ENCODE measurements around the gene BSND. TPM values are rescaled to one million over a fixed set of nuclear protein-coding genes. Genes with fewer than 3 reads are reported as not detected.

The BSND gene
- total RNA-seq, 2 donors from 2014 or later = 0.13 to 0.20 TPM

- 90 to 92% methylated on average over 2 to 4 of the region's 4 CpGs for WGBS, 2 experiments (ENCODE audit: insufficient coverage in 1 of 2, insufficient read length in 1 of 2)
- no peak overlapping the region for H3K27ac Mint-ChIP-seq
Measured at GRCh38 chr1:54972436-54972835, 26.3 kb upstream of the BSND start.

GRCh38 chr1:54973205-54973921 lies 25.4 kb upstream of the BSND start:
- no peak overlapping the region for H3K9ac ChIP-seq (ENCODE audit: extremely low read depth, low read length, poor library complexity, severe bottlenecking)
- H3K4me1 ChIP-seq (ENCODE audit: control insufficient read depth, insufficient read depth, low read length) = no peaks in the 10 kb centered on the region
- TF ChIP-seq CTCF (conservative IDR thresholded peaks at IDR 0.05) = peak; percentile 69
- H3K27ac ChIP-seq (ENCODE audit: low read depth, low read length) = no peak overlapping the region
- no peaks in the 10 kb centered on the region for H3K36me3 Mint-ChIP-seq (ENCODE audit: low read depth)
- H3K9me3 Mint-ChIP-seq = no peaks in the 10 kb centered on the region
- peaks cover 10% of the 10 kb centered on the region for H3K4me1 Mint-ChIP-seq
- H3K27me3 Mint-ChIP-seq (ENCODE audit: insufficient read depth) = peaks cover 9% of the 10 kb centered on the region
- H3K36me3 ChIP-seq (ENCODE audit: control insufficient read depth, insufficient read depth, low read length) = no peaks in the 10 kb centered on the region
- DNase-seq = peak; percentile 79
- no peak overlapping the region for H3K27ac Mint-ChIP-seq
- no peak overlapping the region for H3K4me3 Mint-ChIP-seq
- 54 to 58% methylated on average over 3 to 5 of the region's 5 CpGs for WGBS, 2 experiments (ENCODE audit: insufficient coverage in 1 of 2, insufficient read length in 1 of 2)
- no peaks in the 10 kb centered on the region for H3K9me3 ChIP-seq (ENCODE audit: control insufficient read depth, low read length)
- no peaks in the 10 kb centered on the region for H3K27me3 ChIP-seq (ENCODE audit: control insufficient read depth, insufficient read depth, low read length, poor library complexity, severe bottlenecking)
- no peak overlapping the region for H3K4me3 ChIP-seq (ENCODE audit: low read length)

More at GRCh38 chr1:54972436-54972835, 26.3 kb upstream of the BSND start:
- Histone ChIP-seq H3K27ac (ENCODE audit: low read depth, low read length) (no peak overlapping the region), H3K27me3 (ENCODE audit: control insufficient read depth, insufficient read depth, low read length, poor library complexity, severe bottlenecking) (no peaks in the 10 kb centered on the region), H3K4me3 (ENCODE audit: low read length) (no peak overlapping the region), H3K9ac (ENCODE audit: extremely low read depth, low read length, poor library complexity, severe bottlenecking) (no peak overlapping the region), H3K4me1 (ENCODE audit: control insufficient read depth, insufficient read depth, low read length) (no peaks in the 10 kb centered on the region), H3K9me3 (ENCODE audit: control insufficient read depth, low read length) (no peaks in the 10 kb centered on the region), H3K36me3 (ENCODE audit: control insufficient read depth, insufficient read depth, low read length) (no peaks in the 10 kb centered on the region)
- peak; percentile 37 for DNase-seq
- Mint-ChIP-seq H3K27me3 (ENCODE audit: insufficient read depth) (peaks cover 6% of the 10 kb centered on the region), H3K4me3 (no peak overlapping the region), H3K36me3 (ENCODE audit: low read depth) (no peaks in the 10 kb centered on the region), H3K9me3 (no peaks in the 10 kb centered on the region), H3K4me1 (peaks cover 2% of the 10 kb centered on the region)
- no peak for TF ChIP-seq CTCF (conservative IDR thresholded peaks at IDR 0.05)

- no peaks in the 10 kb centered on the region for H3K9me3 Mint-ChIP-seq
- Histone ChIP-seq H3K27me3 (ENCODE audit: control insufficient read depth, insufficient read depth, low read length, poor library complexity, severe bottlenecking) (peaks cover 17% of the 10 kb centered on the region), H3K4me3 (ENCODE audit: low read length) (no peak overlapping the region), H3K9ac (ENCODE audit: extremely low read depth, low read length, poor library complexity, severe bottlenecking) (no peak overlapping the region), H3K27ac (ENCODE audit: low read depth, low read length) (no peak overlapping the region), H3K9me3 (ENCODE audit: control insufficient read depth, low read length) (no peaks in the 10 kb centered on the region), H3K4me1 (ENCODE audit: control insufficient read depth, insufficient read depth, low read length) (no peaks in the 10 kb centered on the region), H3K36me3 (ENCODE audit: control insufficient read depth, insufficient read depth, low read length) (no peaks in the 10 kb centered on the region)
- H3K4me3 Mint-ChIP-seq = no peak overlapping the region
- H3K36me3 Mint-ChIP-seq (ENCODE audit: low read depth) = no peaks in the 10 kb centered on the region
- peaks cover 26% of the 10 kb centered on the region for H3K27me3 Mint-ChIP-seq (ENCODE audit: insufficient read depth)
- peaks cover 16% of the 10 kb centered on the region for H3K4me1 Mint-ChIP-seq
- no peak overlapping the region for H3K27ac Mint-ChIP-seq
- WGBS, 2 experiments (ENCODE audit: insufficient coverage in 1 of 2, insufficient read length in 1 of 2) = 92 to 93% methylated on average over 3 to 4 of the region's 4 CpGs
- TF ChIP-seq CTCF (conservative IDR thresholded peaks at IDR 0.05) = no peak
- DNase-seq = peak; percentile 45
Measured at GRCh38 chr1:54975356-54976108, 23.2 kb upstream of the BSND start.
